Measurements from ENCODE around the gene TEAD1. TPM values are rescaled to one million over a fixed set of nuclear protein-coding genes. Genes with fewer than 3 reads are reported as not detected.
A peak's percentile ranks its signal among the peaks of the same experiment; 100 is the strongest.

The TEAD1 gene
- total and polyA plus RNA-seq, 9 of the 15 experiments (the other 6 are each of a cell fraction or from before 2014, with no cell fraction given) = 1.7 to 17.7 (median 10.8) TPM

- Histone ChIP-seq H3K9ac (ENCODE audit: insufficient read depth in 1 of 2, low read depth in 2 of 2, low read length in 2 of 2) (no peak overlapping the region), H3K27ac (ENCODE audit: extremely low read depth, low read depth, low read length) (no peak overlapping the region), H4K20me1 (replicated peaks; ENCODE audit: control insufficient read depth, insufficient read depth, low read length) (no peaks in the 10 kb centered on the region), H3K4me1 (replicated peaks in 1 of 2; ENCODE audit: control insufficient read depth in 2 of 2, insufficient read depth in 2 of 2, low read length in 2 of 2) (no peaks in the 10 kb centered on the region; a peak in 1 of 5 replicates), H3K9me1 (ENCODE audit: control insufficient read depth, insufficient read depth, low read length) (no peaks in the 10 kb centered on the region), H3K79me2 (ENCODE audit: control insufficient read depth, insufficient read depth, low read length) (no peaks in the 10 kb centered on the region), H3K36me3 (ENCODE audit: control insufficient read depth, insufficient read depth, low read length) (peaks cover 28% of the 10 kb centered on the region), H3K4me3 (no peak overlapping the region), H3K4me2 (ENCODE audit: insufficient read depth, low read length) (no peak overlapping the region), H3K27me3 (ENCODE audit: control insufficient read depth in 2 of 2, insufficient read depth in 2 of 2, low read length in 2 of 2) (no peaks in the 10 kb centered on the region), H2AFZ (ENCODE audit: low read depth, low read length) (no peak overlapping the region), H3K9me3 (replicated peaks; ENCODE audit: control insufficient read depth, insufficient read depth, low read depth, low read length) (no peaks in the 10 kb centered on the region)
- in situ Hi-C loops (cut with MboI) (no loop called here), intact Hi-C loops (cut with micrococcal nuclease) (no loop called here)
- peak in 1 of 4 experiments; percentile 20 for DNase-seq (ENCODE audit: extremely low read depth in 1 of 4, low spot score in 3 of 4)
- ATAC-seq = no peak
- 88% methylated on average over 11 of the region's 11 CpGs for WGBS (ENCODE audit: insufficient coverage, low coverage, missing lambda C conversion rate)
- BruUV-seq (replicated peaks) = no TSS peak
- CTCF ChIA-PET (ENCODE audit: low intra/inter-chr PET ratio) = no interaction called here
- no peak for FAIRE-seq
- POLR2A ChIA-PET = interaction anchor here (0.5 kb wide), 1 partner anchor 243 kb away, joined by 5 read pairs; no protein-coding TSS in a partner anchor
- TF ChIP-seq ZNF12 (CRISPR knock-in tag; IDR thresholded peaks at IDR 0.05) = no peak
- 0 out of 6 replicates have a peak, but pooled peaks of 2 of the 3 experiments have one; percentile 9 to 30 for TF ChIP-seq CTCF (IDR thresholded peaks at IDR 0.05 in 2 of 3, conservative IDR thresholded peaks at IDR 0.05 in 1 of 3; ENCODE audit: insufficient read depth in 2 of 3, low read depth in 1 of 3, low read length in 3 of 3)
- TF ChIP-seq ZNF766 (CRISPR knock-in tag; conservative IDR thresholded peaks at IDR 0.05) = no peak
- TF ChIP-seq PHF20 (IDR thresholded peaks at IDR 0.05; ENCODE audit: partially characterized antibody) = no peak
These were observed 267.9 kb downstream of the TEAD1 start for GRCh38 chr11:12942157-12942556.
